Suprapubic skin (tissue), 4 donors: ENCODE data around the gene GSTT2B.
"Not testable (repeated sequence)": the region's sequence is repeated elsewhere in the genome, so short reads cannot be mapped to it uniquely, and the experiment has no call there.

ENCODE experiments used
- EP300 ChIP-seq: sonication (generic); formaldehyde crosslinking; IDR thresholded peaks from one replicate; pipeline ENCODE4 v1.6.1; 2017; ENCODE audit warnings: antibody characterized with exemption
- POLR2A ChIP-seq, 2 donors: fragments of 450-650 bp; IDR thresholded peaks; one replicate each; pipeline ENCODE4 v1.6.1; 2017; ENCODE audit warnings: antibody characterized with exemption in 2 of 2, mild to moderate bottlenecking in 2 of 2, moderate library complexity in 2 of 2
- POLR2AphosphoS5 ChIP-seq, 3 donors: sonication (generic); formaldehyde crosslinking; IDR thresholded peaks; one replicate each; pipeline ENCODE4 v1.6.1; 2017; ENCODE audit warnings: antibody characterized with exemption in 3 of 3
- TF ChIP-seq, protein P1 (sequence below), 2 donors: fragments of 200-600 bp in 1 of 2; fragments of 450-650 bp in 1 of 2; sonication (generic) in 1 of 2; IDR thresholded peaks; one replicate each; pipeline ENCODE4 v1.5.1; 2016 to 2019; ENCODE audit warnings: antibody characterized with exemption in 2 of 2, mild to moderate bottlenecking in 1 of 2, moderate library complexity in 1 of 2

DNA sequence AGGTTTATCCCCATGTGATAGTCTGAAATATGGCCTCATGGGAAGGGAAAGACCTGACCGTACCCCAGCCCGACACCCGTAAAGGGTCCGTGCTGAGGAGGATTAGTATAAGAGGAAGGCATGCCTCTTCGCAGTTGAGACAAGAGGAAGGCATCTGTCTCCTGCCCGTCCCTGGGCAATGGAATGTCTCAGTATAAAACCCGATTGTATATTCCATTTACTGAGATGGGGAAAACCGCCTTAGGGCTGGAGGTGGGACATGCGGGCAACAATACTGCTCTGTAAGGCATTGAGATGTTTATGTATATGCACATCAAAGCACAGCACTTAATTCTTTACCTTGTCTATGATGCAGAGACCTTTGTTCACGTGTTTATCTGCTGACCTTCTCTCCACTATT is 53.6 kb downstream of the GSTT2B start:
- TF ChIP-seq, protein P1, sequence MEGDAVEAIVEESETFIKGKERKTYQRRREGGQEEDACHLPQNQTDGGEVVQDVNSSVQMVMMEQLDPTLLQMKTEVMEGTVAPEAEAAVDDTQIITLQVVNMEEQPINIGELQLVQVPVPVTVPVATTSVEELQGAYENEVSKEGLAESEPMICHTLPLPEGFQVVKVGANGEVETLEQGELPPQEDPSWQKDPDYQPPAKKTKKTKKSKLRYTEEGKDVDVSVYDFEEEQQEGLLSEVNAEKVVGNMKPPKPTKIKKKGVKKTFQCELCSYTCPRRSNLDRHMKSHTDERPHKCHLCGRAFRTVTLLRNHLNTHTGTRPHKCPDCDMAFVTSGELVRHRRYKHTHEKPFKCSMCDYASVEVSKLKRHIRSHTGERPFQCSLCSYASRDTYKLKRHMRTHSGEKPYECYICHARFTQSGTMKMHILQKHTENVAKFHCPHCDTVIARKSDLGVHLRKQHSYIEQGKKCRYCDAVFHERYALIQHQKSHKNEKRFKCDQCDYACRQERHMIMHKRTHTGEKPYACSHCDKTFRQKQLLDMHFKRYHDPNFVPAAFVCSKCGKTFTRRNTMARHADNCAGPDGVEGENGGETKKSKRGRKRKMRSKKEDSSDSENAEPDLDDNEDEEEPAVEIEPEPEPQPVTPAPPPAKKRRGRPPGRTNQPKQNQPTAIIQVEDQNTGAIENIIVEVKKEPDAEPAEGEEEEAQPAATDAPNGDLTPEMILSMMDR (IDR thresholded peaks at IDR 0.05), result not testable (repeated sequence)
- not testable (repeated sequence) for TF ChIP-seq POLR2A (IDR thresholded peaks at IDR 0.05); POLR2AphosphoS5 (IDR thresholded peaks at IDR 0.05); EP300
